Measurements from ENCODE around the gene PLEKHJ1. TPM values are rescaled to one million over a fixed set of nuclear protein-coding genes. Genes with fewer than 3 reads are reported as not detected.

Gene PLEKHJ1
- total RNA-seq, 1 experiment from 2014 or later: 189 TPM

- Mint-ChIP-seq H3K4me3 (no peak overlapping the region), H3K9me3 (no peaks in the 10 kb centered on the region), H3K27ac (peak overlapping the region; percentile 93), H3K4me1 (peaks cover 32% of the 10 kb centered on the region), H3K36me3 (peaks cover 28% of the 10 kb centered on the region), H3K27me3 (ENCODE audit: low read depth) (no peaks in the 10 kb centered on the region)
- no peak for ATAC-seq
- ChIA-PET CTCF (interaction anchor here (1.3 kb wide), 1 partner anchor 11 kb away, joined by 5 read pairs; no protein-coding TSS in a partner anchor), POLR2A (interaction anchor here (0.8 kb wide), 1 partner anchor 11 kb away, joined by 3 read pairs; no protein-coding TSS in a partner anchor)
- DNase-seq (ENCODE audit: low spot score): no peak
- no peak for TF ChIP-seq ZNF425 (CRISPR knock-in tag; conservative IDR thresholded peaks at IDR 0.05)
- TF ChIP-seq FOXK1 (CRISPR knock-in tag; IDR thresholded peaks at IDR 0.05): no peak
- no peak for TF ChIP-seq ATF3 (CRISPR knock-in tag; conservative IDR thresholded peaks at IDR 0.05)
- no peak for TF ChIP-seq CREB1 (CRISPR knock-in tag; IDR thresholded peaks at IDR 0.05)
- TF ChIP-seq TCF7 (CRISPR knock-in tag; IDR thresholded peaks at IDR 0.05; ENCODE audit: low read depth): no peak
Measured at GRCh38 chr19:2242816-2243215, 6.7 kb upstream of the PLEKHJ1 start.

GRCh38 chr19:2242092-2242537 is 6.0 kb upstream of the PLEKHJ1 start:
- no peak for ATAC-seq
- TF ChIP-seq MXD4 (CRISPR knock-in tag; IDR thresholded peaks at IDR 0.05; ENCODE audit: borderline replicate concordance): no peak
- no peak for TF ChIP-seq FOXP4 (CRISPR knock-in tag; IDR thresholded peaks at IDR 0.05)
- no peak for TF ChIP-seq ZBTB43 (CRISPR knock-in tag; IDR thresholded peaks at IDR 0.05)
- no peak for TF ChIP-seq PRDM15 (CRISPR knock-in tag; IDR thresholded peaks at IDR 0.05)
- no peak for TF ChIP-seq ZSCAN18 (CRISPR knock-in tag; IDR thresholded peaks at IDR 0.05)
- TF ChIP-seq OVOL2 (CRISPR knock-in tag; IDR thresholded peaks at IDR 0.05; ENCODE audit: borderline replicate concordance): no peak
- no peak for TF ChIP-seq ZNF219 (CRISPR knock-in tag; IDR thresholded peaks at IDR 0.05; ENCODE audit: borderline replicate concordance)
- TF ChIP-seq PREB (CRISPR knock-in tag; IDR thresholded peaks at IDR 0.05; ENCODE audit: borderline replicate concordance): no peak
- no peak for TF ChIP-seq AR (CRISPR knock-in tag; IDR thresholded peaks at IDR 0.05)
- TF ChIP-seq JAZF1 (CRISPR knock-in tag; IDR thresholded peaks at IDR 0.05): no peak
- TF ChIP-seq ETV6 (CRISPR knock-in tag; IDR thresholded peaks at IDR 0.05): no peak
- TF ChIP-seq NFYB (CRISPR knock-in tag; conservative IDR thresholded peaks at IDR 0.05; ENCODE audit: low read depth): no peak
- TF ChIP-seq ZNF121 (CRISPR knock-in tag; IDR thresholded peaks at IDR 0.05): no peak

More at GRCh38 chr19:2242092-2242537, 6.0 kb upstream of the PLEKHJ1 start:
- ChIA-PET POLR2A (no interaction called here), CTCF (no interaction called here)
- peak overlapping the region; percentile 93 for H3K27ac Mint-ChIP-seq
- no peaks in the 10 kb centered on the region for H3K9me3 Mint-ChIP-seq
- no peak for DNase-seq (ENCODE audit: low spot score)
- H3K36me3 Mint-ChIP-seq: peaks cover 30% of the 10 kb centered on the region
- H3K27me3 Mint-ChIP-seq (ENCODE audit: low read depth): no peaks in the 10 kb centered on the region
- H3K4me3 Mint-ChIP-seq: no peak overlapping the region
- peaks cover 38% of the 10 kb centered on the region for H3K4me1 Mint-ChIP-seq

Data from WTC11 (cell line).